ENCODE measurements around the gene ZMPSTE24.

- TF ChIP-seq POLR2AphosphoS5 (IDR thresholded peaks at IDR 0.05) (no peak), CTCF (IDR thresholded peaks at IDR 0.05) (no peak)
Observed at GRCh38 chr1:40315795-40316594, 58.0 kb downstream of the ZMPSTE24 start.
